ENCODE data around the gene DLL1.

DNA sequence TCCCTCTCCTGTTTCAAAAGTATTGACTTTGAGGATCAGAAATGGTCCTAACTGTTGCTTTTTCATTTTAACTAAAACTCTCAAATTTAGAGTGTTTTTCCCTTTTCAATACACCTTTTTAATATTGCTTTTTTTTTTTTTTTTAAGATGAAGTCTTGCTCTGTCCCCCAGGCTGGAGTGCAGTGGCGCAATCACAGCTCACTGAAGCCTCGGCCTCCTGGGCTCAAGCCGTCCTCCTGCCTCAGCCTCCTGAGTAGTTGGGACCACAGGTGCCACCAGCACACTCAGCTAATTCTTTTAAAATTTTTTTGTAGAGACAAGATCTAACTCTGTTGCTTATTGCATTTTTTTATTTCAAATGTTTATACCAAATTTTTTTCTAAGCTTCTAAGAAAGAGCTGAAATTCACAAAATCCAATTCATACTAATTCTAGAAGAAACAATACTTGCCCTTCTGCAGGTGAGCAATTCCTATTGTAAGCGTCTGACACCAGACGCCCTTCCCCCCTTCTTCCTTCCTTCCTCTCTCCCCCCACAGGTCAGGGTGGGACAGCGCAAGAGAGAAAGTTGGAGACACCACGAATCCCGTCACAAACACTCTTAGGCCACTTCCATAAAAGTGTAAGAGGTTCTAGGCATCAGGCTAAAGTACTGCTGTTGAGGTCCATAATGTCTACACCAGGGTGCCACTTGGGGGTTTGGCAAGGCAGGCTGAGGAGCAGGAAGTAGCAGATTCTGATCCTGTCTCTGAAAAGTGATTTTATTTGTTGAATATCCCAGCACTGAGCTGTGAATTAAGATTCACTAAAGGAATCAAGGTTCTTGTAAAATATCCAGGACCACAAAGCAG is 12.8 kb downstream of the DLL1 start:
- no peak for TF ChIP-seq POLR2A (IDR thresholded peaks at IDR 0.05)
- no peak for TF ChIP-seq POLR2AphosphoS5 (IDR thresholded peaks at IDR 0.05)
- no peak for TF ChIP-seq EP300 (IDR thresholded peaks at IDR 0.05)
- TF ChIP-seq, protein P1, sequence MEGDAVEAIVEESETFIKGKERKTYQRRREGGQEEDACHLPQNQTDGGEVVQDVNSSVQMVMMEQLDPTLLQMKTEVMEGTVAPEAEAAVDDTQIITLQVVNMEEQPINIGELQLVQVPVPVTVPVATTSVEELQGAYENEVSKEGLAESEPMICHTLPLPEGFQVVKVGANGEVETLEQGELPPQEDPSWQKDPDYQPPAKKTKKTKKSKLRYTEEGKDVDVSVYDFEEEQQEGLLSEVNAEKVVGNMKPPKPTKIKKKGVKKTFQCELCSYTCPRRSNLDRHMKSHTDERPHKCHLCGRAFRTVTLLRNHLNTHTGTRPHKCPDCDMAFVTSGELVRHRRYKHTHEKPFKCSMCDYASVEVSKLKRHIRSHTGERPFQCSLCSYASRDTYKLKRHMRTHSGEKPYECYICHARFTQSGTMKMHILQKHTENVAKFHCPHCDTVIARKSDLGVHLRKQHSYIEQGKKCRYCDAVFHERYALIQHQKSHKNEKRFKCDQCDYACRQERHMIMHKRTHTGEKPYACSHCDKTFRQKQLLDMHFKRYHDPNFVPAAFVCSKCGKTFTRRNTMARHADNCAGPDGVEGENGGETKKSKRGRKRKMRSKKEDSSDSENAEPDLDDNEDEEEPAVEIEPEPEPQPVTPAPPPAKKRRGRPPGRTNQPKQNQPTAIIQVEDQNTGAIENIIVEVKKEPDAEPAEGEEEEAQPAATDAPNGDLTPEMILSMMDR (IDR thresholded peaks at IDR 0.05): no peak

Measured in stomach (tissue), 4 donors.